GM21576 (cell line): ENCODE measurements around the gene RBM15B.
A peak's percentile ranks its signal among the peaks of the same experiment; 100 is the strongest.

Experiments used
- ATAC-seq: cut with Tn5 transposase; IDR thresholded peaks from one replicate; pipeline ENCODE4 v1.9.1; 2021; ENCODE audit warnings: mild to moderate bottlenecking, moderate library complexity; ENCODE audit not compliant: unreplicated experiment

Gene RBM15B

DNA sequence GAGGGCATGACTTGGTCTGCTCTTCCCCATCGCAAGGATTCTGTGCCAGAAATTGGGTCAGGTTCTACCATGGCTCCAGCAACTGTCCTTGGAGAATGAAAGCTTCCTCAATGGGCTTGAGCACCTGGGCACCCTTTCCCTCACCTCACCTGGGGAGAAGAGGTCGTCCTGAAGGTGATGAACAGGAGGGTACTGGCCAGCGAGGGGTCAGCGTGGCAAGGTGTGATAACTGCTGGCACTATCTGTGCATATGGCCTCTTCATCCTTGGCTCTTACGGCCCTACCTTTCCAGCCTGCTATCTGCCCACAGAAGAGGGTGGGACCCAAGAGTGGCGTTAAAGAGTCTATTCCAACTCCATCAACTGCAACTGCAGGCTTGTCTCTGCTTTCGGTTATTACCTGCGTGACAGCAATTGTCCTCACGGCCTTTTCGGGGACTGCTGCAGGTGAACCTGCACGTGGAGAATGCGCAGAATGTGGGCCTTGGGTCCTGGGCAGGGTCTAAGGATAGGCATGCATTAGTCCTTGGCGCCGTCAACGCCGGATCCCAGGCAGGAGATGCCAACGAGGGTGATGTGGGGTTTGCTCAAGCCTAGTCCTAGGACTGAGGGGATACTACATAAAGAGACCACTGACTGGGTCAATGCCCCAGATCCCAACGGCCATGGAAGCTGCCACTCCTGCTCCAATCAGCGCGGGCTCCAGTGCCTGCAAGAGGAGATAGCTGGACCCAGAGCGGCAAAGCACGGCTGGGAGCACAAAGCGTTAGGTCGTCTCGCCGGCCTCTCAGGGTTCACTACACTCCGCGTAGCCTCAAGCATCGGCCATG lies 625 bp upstream of the RBM15B start:
- no peak for ATAC-seq

DNA sequence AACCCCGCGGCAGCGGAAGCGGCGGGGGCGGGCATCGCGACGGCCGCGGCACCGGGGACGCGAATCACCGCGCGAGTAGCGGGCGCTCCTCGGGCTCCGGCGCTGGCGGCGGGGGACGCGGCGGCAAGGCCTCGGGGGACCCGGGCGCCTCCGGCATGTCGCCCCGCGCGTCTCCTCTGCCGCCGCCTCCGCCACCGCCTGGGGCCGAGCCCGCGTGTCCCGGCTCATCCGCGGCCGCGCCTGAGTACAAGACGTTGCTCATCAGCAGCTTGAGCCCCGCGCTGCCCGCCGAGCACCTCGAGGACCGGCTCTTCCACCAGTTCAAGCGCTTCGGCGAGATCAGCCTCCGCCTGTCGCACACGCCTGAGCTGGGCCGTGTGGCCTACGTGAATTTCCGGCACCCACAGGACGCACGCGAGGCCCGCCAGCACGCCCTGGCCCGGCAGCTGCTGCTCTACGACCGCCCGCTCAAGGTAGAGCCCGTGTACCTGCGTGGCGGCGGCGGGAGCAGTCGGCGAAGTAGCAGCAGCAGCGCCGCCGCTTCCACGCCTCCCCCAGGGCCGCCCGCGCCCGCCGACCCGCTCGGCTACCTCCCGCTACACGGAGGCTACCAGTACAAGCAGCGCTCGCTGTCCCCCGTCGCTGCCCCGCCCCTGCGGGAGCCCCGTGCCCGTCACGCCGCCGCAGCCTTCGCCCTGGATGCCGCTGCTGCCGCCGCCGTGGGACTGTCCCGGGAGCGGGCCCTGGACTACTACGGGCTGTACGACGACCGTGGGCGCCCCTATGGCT lies 675 bp downstream of the RBM15B start:
- peak; percentile 5 for ATAC-seq

DNA sequence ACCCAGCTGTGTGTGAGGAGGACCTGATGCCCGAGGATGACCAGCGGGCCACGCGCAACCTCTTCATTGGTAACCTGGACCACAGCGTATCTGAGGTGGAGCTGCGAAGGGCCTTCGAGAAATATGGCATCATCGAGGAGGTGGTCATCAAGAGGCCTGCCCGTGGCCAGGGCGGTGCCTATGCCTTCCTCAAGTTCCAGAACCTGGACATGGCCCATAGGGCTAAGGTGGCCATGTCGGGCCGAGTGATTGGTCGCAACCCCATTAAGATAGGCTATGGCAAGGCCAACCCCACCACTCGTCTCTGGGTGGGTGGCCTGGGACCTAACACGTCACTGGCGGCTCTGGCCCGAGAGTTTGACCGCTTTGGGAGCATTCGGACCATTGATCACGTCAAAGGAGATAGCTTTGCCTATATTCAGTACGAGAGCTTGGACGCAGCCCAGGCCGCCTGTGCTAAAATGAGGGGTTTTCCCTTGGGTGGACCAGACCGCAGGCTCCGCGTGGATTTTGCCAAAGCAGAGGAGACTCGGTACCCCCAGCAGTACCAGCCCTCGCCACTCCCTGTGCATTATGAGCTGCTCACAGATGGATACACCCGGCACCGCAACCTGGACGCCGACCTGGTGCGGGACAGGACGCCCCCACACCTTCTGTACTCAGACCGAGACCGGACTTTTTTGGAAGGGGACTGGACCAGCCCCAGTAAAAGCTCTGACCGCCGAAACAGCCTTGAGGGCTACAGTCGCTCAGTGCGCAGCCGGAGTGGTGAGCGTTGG lies 1.5 kb downstream of the RBM15B start:
- no peak for ATAC-seq

DNA sequence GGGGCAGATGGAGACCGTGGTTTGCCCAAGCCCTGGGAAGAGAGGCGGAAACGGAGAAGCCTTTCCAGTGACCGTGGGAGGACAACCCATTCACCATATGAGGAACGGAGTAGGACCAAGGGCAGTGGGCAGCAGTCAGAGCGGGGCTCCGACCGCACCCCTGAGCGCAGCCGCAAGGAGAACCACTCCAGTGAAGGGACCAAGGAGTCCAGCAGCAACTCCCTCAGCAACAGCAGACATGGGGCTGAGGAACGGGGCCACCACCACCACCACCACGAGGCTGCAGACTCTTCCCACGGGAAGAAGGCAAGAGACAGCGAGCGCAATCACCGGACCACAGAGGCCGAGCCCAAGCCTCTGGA lies 2.0 kb downstream of the RBM15B start:
- ATAC-seq, result no peak

DNA sequence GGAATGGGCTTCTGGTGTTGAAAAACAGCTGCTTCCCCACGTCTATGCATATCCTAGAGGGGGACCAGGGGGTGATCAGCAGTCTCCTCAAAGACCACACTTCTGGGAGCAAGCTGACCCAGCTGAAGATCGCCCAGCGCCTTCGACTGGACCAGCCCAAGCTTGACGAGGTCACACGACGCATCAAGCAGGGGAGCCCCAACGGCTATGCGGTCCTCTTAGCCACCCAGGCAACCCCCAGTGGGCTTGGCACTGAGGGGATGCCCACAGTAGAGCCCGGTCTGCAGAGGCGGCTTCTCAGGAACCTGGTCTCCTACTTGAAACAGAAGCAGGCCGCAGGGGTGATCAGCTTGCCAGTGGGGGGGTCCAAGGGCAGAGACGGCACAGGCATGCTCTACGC lies 2.5 kb downstream of the RBM15B start:
- no peak for ATAC-seq

DNA sequence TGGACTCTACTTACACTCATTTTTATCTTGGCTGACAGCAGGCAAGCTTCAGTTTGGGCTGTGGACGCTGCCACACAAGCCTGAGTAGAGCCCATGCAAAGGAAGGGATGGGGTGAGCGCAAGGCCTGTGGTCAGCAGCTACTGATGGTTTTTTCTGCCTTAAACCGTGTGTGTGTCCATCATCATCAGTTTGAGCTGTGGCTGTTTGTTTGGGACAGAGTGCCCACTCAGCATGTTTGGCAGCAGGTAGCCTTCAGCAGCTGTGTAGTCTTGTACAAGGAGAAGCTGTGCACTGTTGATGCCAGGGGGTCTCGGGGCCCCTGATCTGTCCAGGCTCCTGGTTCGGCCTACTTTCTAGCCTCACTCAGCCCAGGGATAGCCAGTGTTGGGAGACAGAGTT lies 3.5 kb downstream of the RBM15B start:
- ATAC-seq, result no peak

DNA sequence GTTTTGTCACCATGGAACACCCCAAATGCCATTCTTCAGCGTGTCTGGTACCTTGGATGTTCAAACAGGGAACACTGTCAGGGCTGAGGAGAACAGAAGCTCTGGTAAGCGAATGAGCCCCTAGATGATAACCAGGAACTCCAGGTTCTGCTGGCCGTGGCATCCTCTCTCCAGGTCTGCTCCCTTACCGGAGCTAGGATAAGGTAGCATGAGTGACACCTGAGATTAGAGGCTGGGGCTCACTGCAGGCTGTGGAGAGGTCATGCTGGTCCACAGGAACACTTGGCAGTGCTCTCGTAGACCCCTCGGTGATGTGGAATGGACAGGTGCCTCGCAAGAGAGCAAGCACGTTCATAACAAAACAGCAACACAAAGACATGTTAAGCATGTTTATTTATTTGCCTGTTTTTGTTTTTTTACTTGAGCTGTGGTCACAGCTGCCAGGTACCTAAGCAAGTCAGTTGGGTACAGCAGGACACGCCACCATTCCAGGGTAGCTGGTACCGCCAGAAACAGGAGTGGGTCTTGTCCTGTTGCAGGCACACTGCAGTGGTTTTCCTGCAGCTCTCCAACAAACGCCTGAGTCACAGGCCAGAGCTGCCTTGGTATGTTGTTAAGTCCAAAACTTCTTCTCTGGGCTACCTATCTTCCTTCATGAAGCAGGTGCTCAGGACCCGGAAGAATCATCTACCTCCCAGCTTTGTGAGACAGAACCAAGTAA lies 4.6 kb downstream of the RBM15B start:
- no peak for ATAC-seq

DNA sequence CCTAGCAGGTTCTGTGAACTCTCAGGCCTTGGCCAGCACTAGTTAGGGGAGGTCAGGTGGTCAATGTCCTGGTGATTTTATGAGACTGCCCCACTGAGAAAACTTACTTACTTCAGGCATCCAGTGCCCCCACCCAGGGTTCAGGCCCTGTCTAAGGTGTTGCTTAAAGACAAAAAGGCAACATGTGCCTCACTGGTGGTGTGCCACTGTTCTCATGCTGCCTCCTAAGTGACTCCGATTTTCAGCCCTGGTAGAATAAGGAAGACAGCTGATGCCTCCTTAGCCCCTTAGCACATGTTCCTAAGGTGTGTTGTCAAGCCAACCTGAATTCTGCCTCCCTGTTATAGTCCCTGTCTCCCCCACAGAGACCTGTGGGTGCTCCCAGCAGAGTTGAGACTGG lies 5.3 kb downstream of the RBM15B start:
- ATAC-seq, result no peak

DNA sequence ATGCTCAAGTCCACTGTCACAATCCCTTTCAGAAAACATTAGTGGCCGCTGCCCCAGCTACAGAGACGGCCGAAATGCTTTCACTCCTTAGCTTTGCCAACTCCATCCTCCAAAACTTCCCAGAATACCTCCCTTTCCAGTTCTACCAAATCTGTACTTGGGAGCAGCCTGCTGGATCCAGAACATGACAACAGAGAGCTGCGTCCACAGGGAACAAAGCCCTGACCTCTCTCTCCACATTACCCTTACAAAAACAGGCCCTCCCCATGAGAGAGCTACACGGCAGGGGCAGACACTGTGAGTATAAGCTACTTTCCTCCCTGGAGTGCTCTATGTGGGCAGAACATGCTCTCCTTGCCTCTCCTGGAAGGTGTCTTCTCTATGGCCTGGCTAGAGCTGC lies 6.3 kb downstream of the RBM15B start:
- no peak for ATAC-seq

DNA sequence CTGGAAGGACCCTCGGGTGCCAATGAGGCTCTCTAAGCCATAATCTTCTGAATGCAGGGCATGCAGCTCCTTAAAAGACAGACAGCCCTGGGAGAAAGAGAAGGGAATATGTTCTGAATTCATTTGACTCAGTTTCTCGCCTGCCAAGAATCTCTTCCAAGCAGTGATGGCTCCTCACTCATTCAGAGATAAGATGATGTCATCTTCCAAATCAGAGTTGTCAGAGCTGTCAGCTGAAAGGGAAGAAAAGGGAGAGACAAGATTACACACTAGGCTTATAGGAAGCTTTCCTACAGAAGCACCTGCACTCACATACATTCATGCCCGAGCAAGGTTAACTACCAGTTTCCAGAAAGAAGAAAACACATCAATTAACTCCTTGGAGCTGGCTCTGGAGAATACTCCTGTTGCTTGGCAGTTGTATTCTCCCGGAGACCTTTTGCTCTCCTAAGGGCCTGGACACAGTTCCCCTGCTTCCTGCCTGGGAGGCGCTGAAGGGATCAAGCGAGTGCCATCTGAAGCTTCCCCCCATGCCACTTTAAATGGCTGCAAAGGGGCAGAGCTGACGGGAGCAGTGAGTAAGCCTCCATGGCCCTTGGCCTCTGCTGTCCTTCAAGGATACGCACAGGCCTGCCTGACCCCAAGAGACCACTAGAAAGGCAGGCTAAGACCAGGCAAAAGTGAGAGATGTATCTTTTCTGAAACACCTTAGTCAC lies 7.7 kb downstream of the RBM15B start:
- no peak for ATAC-seq

DNA sequence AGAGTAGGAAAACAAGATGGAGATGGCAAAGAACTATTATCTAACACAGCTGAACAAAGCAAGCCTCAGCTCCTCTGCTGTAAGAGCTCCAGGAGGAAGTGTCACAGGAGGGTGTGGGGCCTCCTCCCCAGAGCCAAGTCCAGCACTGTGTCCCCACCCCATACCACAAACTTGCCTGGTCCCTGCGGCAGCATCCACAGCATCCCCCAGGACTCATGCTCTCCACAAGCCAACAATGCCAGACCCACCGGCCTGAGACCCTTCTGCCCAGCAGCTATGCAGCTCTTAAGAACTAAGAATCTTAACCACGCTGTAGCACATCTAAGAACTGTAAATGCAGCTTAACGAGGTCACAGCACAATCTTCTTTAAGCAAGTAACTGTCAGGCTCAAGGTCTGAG lies 9.1 kb downstream of the RBM15B start:
- no peak for ATAC-seq

DNA sequence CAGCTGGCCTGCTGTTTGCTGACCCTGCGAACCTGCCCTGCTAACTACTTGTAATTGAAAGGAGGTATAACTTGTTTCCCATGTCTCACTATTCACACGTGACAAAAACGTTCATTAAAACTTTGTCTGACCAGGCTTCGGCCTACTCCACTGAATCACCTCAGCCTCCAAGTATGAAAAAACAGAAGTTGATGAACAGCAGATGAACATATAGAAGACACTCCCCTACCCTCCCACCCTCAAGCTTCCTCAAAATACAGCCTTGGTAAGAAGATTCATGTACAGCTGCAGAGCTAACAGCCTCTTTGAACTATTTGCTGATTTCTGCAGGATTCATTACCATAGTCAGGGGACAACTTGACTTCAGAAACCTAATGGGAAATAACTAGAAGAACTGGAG lies 10.7 kb downstream of the RBM15B start:
- no peak for ATAC-seq

DNA sequence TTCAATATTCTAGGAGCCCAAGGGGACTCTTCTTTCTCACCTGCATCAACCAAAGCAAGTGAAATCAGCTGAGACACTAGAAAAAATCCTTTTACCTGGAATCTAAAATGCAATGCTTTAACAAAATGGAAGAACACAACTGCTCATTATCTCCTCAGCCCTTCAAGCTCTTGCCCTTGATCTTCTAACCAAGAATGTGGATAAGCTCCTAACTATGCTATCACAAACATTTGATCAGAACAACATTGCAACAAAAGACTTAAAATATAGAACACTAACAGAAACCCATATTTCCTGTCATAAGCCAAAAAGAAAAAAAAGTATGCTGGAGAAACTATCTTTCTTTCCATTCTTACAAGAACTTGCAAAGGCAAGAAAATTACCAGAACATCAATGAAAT lies 12.6 kb downstream of the RBM15B start:
- no peak for ATAC-seq

DNA sequence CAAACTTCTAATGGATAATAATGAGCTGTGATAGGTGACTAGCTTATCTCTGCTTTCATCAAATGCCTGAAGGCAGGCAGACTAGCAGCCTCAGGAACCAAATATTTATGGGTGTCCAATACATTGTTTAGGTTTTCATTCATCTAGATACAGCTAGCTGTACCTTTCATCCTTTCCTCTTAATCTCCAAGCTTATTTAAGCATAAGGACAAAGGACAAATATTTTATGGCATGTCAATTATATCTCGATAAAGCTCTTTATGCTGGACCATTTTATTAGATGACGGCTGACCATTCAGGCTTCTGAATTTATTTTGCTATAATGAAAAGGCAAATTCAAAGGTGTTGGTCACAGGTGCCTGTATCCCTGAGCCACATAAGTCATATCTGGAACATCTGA lies 16.9 kb downstream of the RBM15B start:
- no peak for ATAC-seq

DNA sequence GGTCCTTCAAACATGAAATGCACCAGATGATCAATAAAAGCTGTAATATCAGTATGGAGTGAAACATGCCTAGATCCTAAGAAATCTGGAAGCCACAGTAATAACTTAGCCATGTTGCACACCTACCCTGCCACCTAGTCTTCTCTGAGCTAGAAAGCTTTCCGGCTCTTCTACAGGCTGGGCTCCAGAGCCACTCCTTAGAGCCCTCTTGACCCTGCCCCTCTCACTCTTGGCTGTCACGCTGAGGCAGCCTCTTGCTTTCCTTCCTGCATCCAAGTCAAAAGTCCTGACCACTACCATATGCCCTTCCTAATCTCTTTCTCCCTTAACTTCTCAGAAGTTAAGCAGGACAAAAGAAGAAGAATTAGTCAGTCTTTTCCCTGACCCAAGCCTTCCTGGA lies 17.7 kb downstream of the RBM15B start:
- ATAC-seq, result no peak

DNA sequence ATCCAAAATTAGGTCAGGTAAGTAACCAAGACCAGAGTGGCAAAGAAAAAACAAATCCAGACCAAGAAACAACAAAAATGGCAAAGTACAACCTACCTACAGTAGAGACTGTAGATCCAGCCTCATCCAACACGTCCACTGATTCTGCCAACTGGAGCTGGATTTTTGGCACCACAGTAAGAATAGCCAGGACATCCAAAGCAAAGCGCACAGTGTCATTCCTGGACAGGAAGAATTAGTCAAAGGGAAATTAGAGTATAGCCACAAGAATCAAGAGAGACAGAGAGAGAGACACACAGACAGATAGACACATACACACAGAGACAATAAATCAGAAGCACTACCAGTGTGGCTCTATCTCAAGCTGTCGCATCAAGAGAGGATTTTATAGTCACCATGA lies 31.1 kb downstream of the RBM15B start:
- ATAC-seq, result no peak

DNA sequence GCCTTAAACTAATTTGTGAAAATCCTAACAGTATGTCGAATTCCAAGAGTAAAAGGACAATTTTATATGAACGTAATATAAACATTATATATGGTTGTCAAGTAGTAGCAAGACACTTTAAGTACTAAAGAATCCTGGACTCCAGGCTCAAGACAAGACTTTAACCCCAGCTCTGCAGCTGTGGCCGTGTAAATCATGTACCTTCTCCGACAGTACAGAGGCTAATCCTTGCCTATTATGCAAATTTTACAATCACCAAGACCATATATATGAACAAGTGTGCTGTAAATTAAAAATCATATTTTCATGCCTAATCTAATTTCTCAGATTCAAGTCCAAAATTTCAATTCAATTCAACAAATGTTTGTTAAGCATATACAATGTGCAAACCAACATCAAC lies 35.8 kb downstream of the RBM15B start:
- ATAC-seq, result no peak

DNA sequence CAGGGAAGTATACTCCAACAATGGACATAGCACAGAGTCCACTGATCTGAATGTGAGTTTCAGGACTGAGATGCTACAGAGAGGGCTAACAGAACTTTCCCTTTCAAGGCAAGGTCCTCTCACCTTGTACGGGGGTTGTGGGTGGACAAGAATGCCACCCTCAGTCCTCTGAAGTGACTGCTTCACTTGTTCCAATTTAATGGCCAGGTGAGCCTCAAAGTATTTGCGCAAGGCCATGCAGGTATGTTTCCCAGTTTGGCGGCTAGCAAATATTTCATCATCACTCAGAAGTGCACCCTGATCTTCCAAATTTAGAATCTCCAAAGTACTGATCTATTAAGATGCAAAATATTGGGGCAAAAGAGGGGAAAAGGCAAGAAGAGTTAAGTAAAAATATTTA lies 38.1 kb downstream of the RBM15B start:
- ATAC-seq, result no peak

DNA sequence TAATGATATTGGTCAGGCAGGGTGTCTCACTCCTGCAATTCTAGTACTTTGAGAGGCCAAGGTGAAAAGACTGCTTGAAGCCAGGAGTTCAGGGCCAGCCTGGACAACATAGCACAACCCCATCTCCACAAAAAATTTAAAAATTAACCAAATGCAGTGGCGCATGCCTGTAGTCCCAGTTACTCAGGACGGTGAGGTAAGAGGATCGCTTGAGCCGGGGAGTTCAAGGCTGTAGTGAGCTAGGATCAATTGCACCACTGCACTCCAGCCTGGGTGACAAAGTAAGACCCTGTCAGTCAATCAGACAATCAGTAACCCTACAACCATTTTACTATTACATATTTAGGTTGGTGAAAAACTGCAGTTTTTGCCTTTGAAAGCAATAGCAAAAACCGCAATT lies 43.0 kb downstream of the RBM15B start:
- ATAC-seq, result no peak

DNA sequence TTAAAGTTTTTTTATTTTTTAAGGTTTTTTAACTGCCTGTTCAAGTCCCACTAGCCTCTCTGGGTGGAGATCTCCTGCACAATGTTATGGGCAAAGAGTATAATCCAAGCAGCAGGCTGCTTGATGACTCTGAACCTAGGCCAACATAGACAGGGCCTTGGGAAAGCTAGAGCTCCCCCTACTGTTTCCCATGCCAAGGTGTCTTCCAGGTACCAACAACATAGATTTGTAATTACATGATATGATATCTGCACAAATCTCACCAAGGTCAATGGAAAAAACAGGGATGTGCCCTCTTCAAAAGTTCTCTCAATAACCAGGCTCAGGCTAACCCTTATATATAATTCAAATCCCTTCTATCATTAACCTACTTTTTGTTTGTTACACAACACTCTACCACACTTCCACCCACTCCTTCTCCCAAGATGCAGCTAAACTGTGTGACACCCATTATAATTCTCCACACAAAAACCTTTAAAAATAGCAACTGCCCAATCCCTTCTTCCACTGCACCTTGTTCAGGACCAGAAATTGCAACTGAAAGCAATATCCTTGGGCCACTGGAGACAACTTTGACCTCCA lies 43.8 kb downstream of the RBM15B start:
- no peak for ATAC-seq
